T-cell (primary cell): ENCODE measurements around the gene GEMIN8. TPM values are rescaled to one million over a fixed set of nuclear protein-coding genes. Genes with fewer than 3 reads are reported as not detected.

Experiments
- ATAC-seq, 4 experiments: fragments of 200-7000 bp in 3 of 4; fragments of 150-1000 bp in 1 of 4; cut with Tn5 transposase; replicated peaks in 1 of 4; 1 replicate in 3 of 4; 2 replicates in 1 of 4; pipeline ENCODE4 v1.10.0; 2021; ENCODE audit warnings: moderate library complexity in 3 of 4, mild to moderate bottlenecking in 2 of 4, moderate number of reproducible peaks in 1 of 4
- CTCF ChIA-PET, 2 donors: fragments of 300-600 bp; sonication (Branson Sonifier 250); formaldehyde crosslinking; loops; one replicate each; lab custom pipeline; 2022; ENCODE audit warnings: antibody characterized with exemption in 2 of 2; lab: Charles Lee
- POLR2A ChIA-PET, 2 donors: fragments of 300-600 bp; sonication (Branson Sonifier 250); formaldehyde crosslinking; loops; one replicate each; lab custom pipeline; 2022; ENCODE audit warnings: antibody characterized with exemption in 2 of 2; lab: Charles Lee
- DNase-seq, 35 experiments: peaks; one replicate each; pipeline versions ENCODE4 v3.0.0 to v3.0.0-alpha.2; 2013 to 2023
- H3K27ac ChIP-seq: one replicate; pipeline ENCODE4 v1.5.1; 2013; ENCODE audit warnings: low read length
- H3K27me3 ChIP-seq, 2 experiments: replicated peaks in 1 of 2; 1 replicate in 1 of 2; 2 replicates in 1 of 2; pipeline versions ENCODE4 v1.6.1 to v1.7.0; 2013; ENCODE audit warnings: low read length in 1 of 2, mixed read lengths in 1 of 2; ENCODE audit not compliant: control insufficient read depth in 2 of 2, insufficient read depth in 2 of 2; ENCODE audit errors: extremely low read depth in 1 of 2
- H3K36me3 ChIP-seq, 2 donors: 1 replicate in 1 of 2; 2 replicates in 1 of 2; pipeline versions ENCODE4 v1.6.1 to v1.7.0; 2013; ENCODE audit warnings: low read length in 1 of 2; ENCODE audit not compliant: control insufficient read depth in 2 of 2, insufficient read depth in 1 of 2; ENCODE audit errors: extremely low read depth in 1 of 2
- H3K4me1 ChIP-seq, 2 experiments: 1 replicate in 1 of 2; 2 replicates in 1 of 2; pipeline versions ENCODE4 v1.6.1 to v1.7.0; 2013; ENCODE audit warnings: low read length in 2 of 2, mixed read lengths in 1 of 2; ENCODE audit not compliant: insufficient read depth in 2 of 2, control insufficient read depth in 1 of 2; ENCODE audit errors: extremely low read depth in 1 of 2
- H3K4me3 ChIP-seq, 2 donors: 1 replicate in 1 of 2; 2 replicates in 1 of 2; pipeline versions ENCODE4 v1.5.1 to v1.7.0; 2013; ENCODE audit warnings: mild to moderate bottlenecking in 2 of 2, low read length in 1 of 2, moderate library complexity in 1 of 2; ENCODE audit not compliant: control insufficient read depth in 1 of 2; ENCODE audit errors: extremely low read depth in 1 of 2
- H3K9me3 ChIP-seq: 2 replicates; pipeline ENCODE4 v1.7.0; 2013
- H3K27ac Mint-ChIP-seq, 2 donors: one replicate each; pipeline ENCODE4 v1.8.0; 2020 to 2021; ENCODE audit warnings: mild to moderate bottlenecking in 2 of 2, mixed read lengths in 2 of 2
- H3K27me3 Mint-ChIP-seq, 2 donors: one replicate each; pipeline ENCODE4 v1.8.0; 2021 to 2022; ENCODE audit warnings: mixed read lengths in 2 of 2
- H3K36me3 Mint-ChIP-seq: one replicate; pipeline ENCODE4 v1.8.0; 2021; ENCODE audit warnings: mixed read lengths
- H3K4me1 Mint-ChIP-seq, 3 donors: one replicate each; pipeline ENCODE4 v1.8.0; 2020 to 2022; ENCODE audit warnings: mixed read lengths in 3 of 3, mild to moderate bottlenecking in 1 of 3
- H3K4me3 Mint-ChIP-seq, 3 donors: one replicate each; pipeline ENCODE4 v1.8.0; 2020 to 2022; ENCODE audit warnings: mild to moderate bottlenecking in 3 of 3, mixed read lengths in 3 of 3, moderate library complexity in 3 of 3
- H3K9me3 Mint-ChIP-seq, 3 donors: one replicate each; pipeline ENCODE4 v1.8.0; 2020 to 2022; ENCODE audit warnings: mixed read lengths in 3 of 3
- WGBS: methylation state at CpG from one replicate; pipeline ENCODE4 v1.1.5; 2013; ENCODE audit warnings: missing lambda C conversion rate; ENCODE audit not compliant: insufficient coverage; 5-methylcytosine and 5-hydroxymethylcytosine counted together
- total RNA-seq, 35 experiments: library from RNA in 6 of 35; stranded (reverse) in 6 of 35; fragments of 120-200 nt in 1 of 35; gene quantifications; one replicate each; pipeline versions ENCODE4 v1.2.1 to v1.2.4 and lab custom pipeline; 2013 to 2026

Gene GEMIN8
- total RNA-seq, 5 donors from 2014 or later (not counting 1 experiment from before 2014, with no cell fraction given), result 11.3 to 16.4 (median 15.0) TPM

DNA sequence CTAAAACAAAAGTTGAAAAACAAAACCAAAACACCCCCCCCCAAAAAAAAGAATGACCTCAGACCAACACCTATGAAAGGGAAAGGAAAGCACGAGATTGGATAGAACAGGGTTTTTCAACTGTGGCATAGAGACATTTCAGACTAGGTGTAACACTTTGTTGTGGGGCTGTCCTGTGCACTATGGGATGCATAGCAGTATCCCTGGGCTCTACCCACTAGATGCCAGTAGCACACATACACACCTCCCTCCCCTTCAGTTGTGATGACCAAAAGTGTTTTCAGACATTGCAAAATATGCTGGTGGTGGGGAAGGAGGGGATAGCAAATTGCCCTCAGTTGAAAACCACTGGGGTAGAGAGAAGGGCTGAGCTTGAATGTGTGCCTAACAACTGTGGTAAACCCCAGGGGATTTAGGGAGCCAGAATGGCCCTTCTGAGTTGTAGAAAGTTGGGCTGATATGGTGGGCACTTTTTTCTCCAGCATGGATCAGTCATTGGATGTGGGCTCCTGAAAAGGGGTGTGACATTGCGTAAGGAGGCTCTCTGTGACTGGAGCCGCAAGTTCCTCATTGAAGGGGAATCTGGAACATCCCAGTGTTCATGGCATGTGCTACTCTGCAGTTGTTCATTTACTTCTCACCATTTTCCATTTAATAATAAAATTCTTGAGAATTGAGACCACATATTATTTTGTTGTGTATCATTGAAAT, 8.8 kb upstream of the GEMIN8 start:
- no peak for DNase-seq
- ChIA-PET POLR2A (no interaction called here), CTCF (interaction anchor here (0.6 to 1.0 kb wide), 3 partner anchors 821 to 1760 kb away, joined by 3 to 6 read pairs (median 4); no protein-coding TSS in a partner anchor)
- peaks cover 0 to 3% (median 0%) of the 10 kb centered on the region in 3 donors for H3K4me1 Mint-ChIP-seq
- H3K27me3 ChIP-seq, result no peaks in the 10 kb centered on the region
- H3K9me3 ChIP-seq, result no peaks in the 10 kb centered on the region
- no peaks in the 10 kb centered on the region for H3K4me1 ChIP-seq
- H3K9me3 Mint-ChIP-seq, result no peaks in the 10 kb centered on the region
- no peaks in the 10 kb centered on the region for H3K36me3 ChIP-seq
- peaks cover 6 to 38% of the 10 kb centered on the region in 2 donors for H3K27me3 Mint-ChIP-seq
- H3K4me3 ChIP-seq, result no peak overlapping the region
- WGBS, result no CpG with 5 or more reads among the region's 3 CpGs
- no peaks in the 10 kb centered on the region for H3K36me3 Mint-ChIP-seq
- H3K4me3 Mint-ChIP-seq, result no peak overlapping the region
- H3K27ac ChIP-seq, result no peak overlapping the region
- no peak overlapping the region for H3K27ac Mint-ChIP-seq
- ATAC-seq, result no peak

DNA sequence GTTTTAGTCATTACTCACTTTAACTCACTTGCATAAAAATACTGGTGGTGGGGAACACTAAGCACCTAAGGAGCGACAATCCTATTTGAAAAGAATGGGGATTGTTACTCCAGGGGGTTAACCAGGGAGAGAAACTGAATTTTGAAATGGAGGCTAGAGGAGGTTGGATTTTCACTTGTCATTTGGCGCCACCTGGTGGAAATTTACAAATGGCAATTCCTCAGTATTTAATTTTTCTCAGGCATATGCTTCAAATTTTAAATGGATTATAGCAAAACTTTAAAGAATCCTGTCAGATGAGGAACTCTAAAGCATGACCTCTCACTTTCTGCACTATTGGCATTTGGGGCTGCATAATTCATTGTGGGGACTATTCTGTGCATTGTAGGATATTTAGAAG, 2.7 kb upstream of the GEMIN8 start:
- H3K27me3 ChIP-seq, result no peaks in the 10 kb centered on the region
- Mint-ChIP-seq H3K9me3 (no peaks in the 10 kb centered on the region), H3K36me3 (no peaks in the 10 kb centered on the region), H3K4me3 (no peak overlapping the region), H3K27ac (peak overlapping the region; percentile 27 to 76), H3K4me1 (peaks cover 24 to 39% (median 32%) of the 10 kb centered on the region in 3 donors), H3K27me3 (peaks cover 6 to 17% of the 10 kb centered on the region in 2 donors)
- no peaks in the 10 kb centered on the region for H3K9me3 ChIP-seq
- ChIA-PET CTCF (interaction anchor here (0.6 to 1.8 kb wide), 9 partner anchors 250 to 544 kb away, joined by 3 to 20 read pairs (median 5); partner anchors contain the start of gene RAB9A (in 1 of the 2)), POLR2A (interaction anchor here in 1 of 2 donors (0.6 kb wide), 2 partner anchors 1056 to 1086 kb away, joined by 3 to 4 read pairs; no protein-coding TSS in a partner anchor)
- H3K4me1 ChIP-seq, result peaks cover 11 to 16% of the 10 kb centered on the region in 2 experiments
- peak overlapping the region; percentile 34 for H3K27ac ChIP-seq
- no peak overlapping the region for H3K4me3 ChIP-seq
- no peak for ATAC-seq
- DNase-seq, result peak in 34 of 35 experiments; percentile 7 to 83 (median 34)
- H3K36me3 ChIP-seq, result no peaks in the 10 kb centered on the region
- no CpG with 5 or more reads among the region's 2 CpGs for WGBS

DNA sequence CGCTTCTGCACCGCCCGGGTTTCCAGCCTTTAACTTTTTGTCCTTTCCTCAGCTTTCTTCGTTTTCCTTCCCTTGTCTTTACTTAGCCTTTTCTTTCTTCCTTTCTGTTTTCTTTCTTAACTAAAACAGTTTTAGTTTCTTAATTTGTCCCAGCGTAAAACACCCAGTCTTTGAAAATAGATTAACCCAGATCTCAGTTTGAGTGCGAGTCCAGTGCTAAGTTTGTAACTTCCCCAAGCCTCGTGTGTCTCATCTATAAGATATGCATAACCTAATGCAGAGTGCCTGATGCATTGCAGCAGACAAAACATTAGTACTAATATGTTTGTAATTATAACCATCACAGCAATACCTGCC, 460 bp upstream of the GEMIN8 start:
- H3K27me3 Mint-ChIP-seq, result peaks cover 4 to 13% of the 10 kb centered on the region in 2 donors
- H3K4me1 ChIP-seq, result peaks cover 11 to 21% of the 10 kb centered on the region in 2 experiments
- DNase-seq (peak in 1 of 35 experiments; percentile 32), ATAC-seq (peak in 1 of 4 experiments; percentile 30)
- H3K36me3 Mint-ChIP-seq, result no peaks in the 10 kb centered on the region
- no peaks in the 10 kb centered on the region for H3K27me3 ChIP-seq
- WGBS, result 0% methylated on average over 3 of the region's 7 CpGs
- H3K27ac Mint-ChIP-seq, result peak overlapping the region; percentile 94 to 99
- POLR2A ChIA-PET, result interaction anchor here in 1 of 2 donors (0.7 to 1.1 kb wide), 3 partner anchors 281 to 1053 kb away, joined by 3 to 8 read pairs (median 3); no protein-coding TSS in a partner anchor
- no peaks in the 10 kb centered on the region for H3K9me3 ChIP-seq
- CTCF ChIA-PET, result interaction anchor here (0.6 to 2.7 kb wide), 6 partner anchors 361 to 1216 kb away, joined by 3 to 12 read pairs (median 3); no protein-coding TSS in a partner anchor
- H3K4me3 ChIP-seq, result peak overlapping the region; percentile 86 to 88
- H3K27ac ChIP-seq, result peak overlapping the region; percentile 81
- no peaks in the 10 kb centered on the region for H3K9me3 Mint-ChIP-seq
- H3K36me3 ChIP-seq, result no peaks in the 10 kb centered on the region
- peak overlapping the region; percentile 88 to 96 (median 91) for H3K4me3 Mint-ChIP-seq
- H3K4me1 Mint-ChIP-seq, result peaks cover 39 to 52% (median 45%) of the 10 kb centered on the region in 3 donors

DNA sequence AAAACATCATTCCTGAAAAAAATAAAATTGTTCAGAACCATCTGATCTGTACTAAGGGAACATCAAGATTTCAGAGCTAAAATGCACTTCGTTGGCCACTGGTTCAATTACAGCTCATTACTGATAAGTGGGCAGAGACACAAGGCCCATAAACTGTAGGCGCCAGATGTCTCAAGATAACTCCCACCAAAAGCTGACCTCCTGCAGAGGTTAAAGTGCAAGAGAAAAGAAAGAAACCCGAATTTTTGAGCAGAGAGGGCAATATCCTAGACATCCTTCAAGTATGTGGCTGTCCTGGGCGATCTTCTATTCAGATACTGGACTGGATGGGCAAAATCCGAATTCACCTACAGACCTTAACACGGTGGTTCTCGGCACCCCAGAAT, 660 bp downstream of the GEMIN8 start:
- Histone ChIP-seq H3K4me1 (peaks cover 11 to 21% of the 10 kb centered on the region in 2 experiments), H3K27ac (peak overlapping the region; percentile 78), H3K27me3 (no peaks in the 10 kb centered on the region), H3K4me3 (peak overlapping the region; percentile 86 to 88), H3K9me3 (no peaks in the 10 kb centered on the region), H3K36me3 (no peaks in the 10 kb centered on the region)
- 0% methylated on average over 1 of the region's 7 CpGs for WGBS
- DNase-seq, result peak in 1 of 35 experiments; percentile 2
- Mint-ChIP-seq H3K27me3 (peaks cover under 1 to 7% of the 10 kb centered on the region in 2 donors), H3K36me3 (no peaks in the 10 kb centered on the region), H3K4me3 (peak overlapping the region; percentile 88 to 96 (median 91)), H3K9me3 (no peaks in the 10 kb centered on the region), H3K4me1 (peaks cover 39 to 52% (median 45%) of the 10 kb centered on the region in 3 donors), H3K27ac (peak overlapping the region; percentile 94 to 99)
- POLR2A ChIA-PET, result interaction anchor here (0.6 to 1.1 kb wide), 4 partner anchors 273 to 1238 kb away, joined by 3 to 8 read pairs (median 4); partner anchors contain the start of gene PRPS2 (in 1 of the 2)
- peak in 1 of 4 experiments; percentile 2 for ATAC-seq
- CTCF ChIA-PET, result interaction anchor here (0.5 to 2.7 kb wide), 6 partner anchors 360 to 1215 kb away, joined by 3 to 12 read pairs (median 4); no protein-coding TSS in a partner anchor

DNA sequence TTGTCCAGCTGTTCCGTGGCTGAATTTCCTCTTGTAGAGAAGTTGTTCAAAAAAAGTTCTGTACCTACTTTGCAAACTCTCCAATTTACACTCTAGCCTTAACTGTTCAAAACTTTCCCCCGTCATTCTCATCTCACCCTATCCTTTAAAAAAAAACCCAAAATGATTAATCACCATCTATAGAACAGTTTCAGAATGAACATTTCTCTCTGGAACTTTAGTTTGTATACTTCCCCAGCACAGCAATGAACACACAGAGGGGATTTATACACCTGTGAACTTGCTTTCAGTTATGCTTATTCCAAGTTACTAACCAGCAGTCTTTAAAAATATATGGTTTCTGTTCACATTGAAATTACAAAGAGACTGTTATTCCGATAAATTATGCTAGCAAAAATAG, 1.2 kb downstream of the GEMIN8 start:
- H3K9me3 ChIP-seq, result no peaks in the 10 kb centered on the region
- no peak overlapping the region for H3K4me3 ChIP-seq
- CTCF ChIA-PET, result interaction anchor here (1.2 to 2.7 kb wide), 4 partner anchors 360 to 541 kb away, joined by 3 to 12 read pairs (median 6); no protein-coding TSS in a partner anchor
- POLR2A ChIA-PET, result interaction anchor here (0.5 to 1.1 kb wide), 5 partner anchors 272 to 1237 kb away, joined by 3 to 5 read pairs (median 4); partner anchors contain the start of gene PRPS2 (in 1 of the 2)
- no peak overlapping the region for H3K27ac ChIP-seq
- H3K36me3 Mint-ChIP-seq, result no peaks in the 10 kb centered on the region
- no CpG with 5 or more reads among the region's 3 CpGs for WGBS
- no peaks in the 10 kb centered on the region for H3K27me3 ChIP-seq
- peak overlapping the region; percentile 88 to 96 (median 91) for H3K4me3 Mint-ChIP-seq
- peaks cover 39 to 49% (median 45%) of the 10 kb centered on the region in 3 donors for H3K4me1 Mint-ChIP-seq
- H3K4me1 ChIP-seq, result peaks cover 11 to 21% of the 10 kb centered on the region in 2 experiments
- H3K27me3 Mint-ChIP-seq, result peaks cover 0 to 1% of the 10 kb centered on the region in 2 donors
- no peaks in the 10 kb centered on the region for H3K9me3 Mint-ChIP-seq
- H3K27ac Mint-ChIP-seq, result peak overlapping the region in 1 of 2 donors; percentile 50
- DNase-seq, result no peak
- no peaks in the 10 kb centered on the region for H3K36me3 ChIP-seq
- ATAC-seq, result no peak

DNA sequence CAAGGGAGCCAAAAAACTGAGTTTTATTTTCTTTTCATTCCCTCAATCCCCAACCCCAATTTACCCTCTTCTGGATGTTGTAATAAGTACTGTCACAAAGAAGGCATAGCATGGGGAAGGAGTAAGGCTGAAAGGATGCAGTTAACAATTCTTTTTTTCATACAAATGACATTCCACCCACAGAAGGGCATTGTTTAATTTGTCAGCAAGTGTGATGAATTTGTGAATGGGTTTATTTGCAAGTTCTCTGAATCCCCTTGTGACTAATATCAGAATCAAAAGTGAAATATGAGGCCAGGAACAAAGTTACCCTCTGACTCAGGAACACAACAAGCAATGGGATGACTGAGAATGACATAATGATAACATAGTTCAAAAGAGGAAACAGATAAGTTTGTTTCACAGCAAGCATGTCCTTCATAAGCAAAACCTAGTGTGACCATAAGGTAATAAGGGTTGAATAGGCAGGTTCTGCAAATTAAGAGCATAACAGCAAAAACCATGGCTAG, 2.1 kb downstream of the GEMIN8 start:
- no peaks in the 10 kb centered on the region for H3K9me3 Mint-ChIP-seq
- H3K4me3 ChIP-seq, result no peak overlapping the region
- peak overlapping the region in 2 of 3 donors; percentile 13 to 33 for H3K4me3 Mint-ChIP-seq
- ATAC-seq (no peak), DNase-seq (peak in 1 of 35 experiments; percentile 8)
- H3K4me1 ChIP-seq, result peaks cover 8 to 14% of the 10 kb centered on the region in 2 experiments
- H3K27ac ChIP-seq, result no peak overlapping the region
- no peaks in the 10 kb centered on the region for H3K36me3 Mint-ChIP-seq
- ChIA-PET CTCF (interaction anchor here in 1 of 2 donors (1.2 kb wide), 1 partner anchor 359 kb away, joined by 4 read pairs; no protein-coding TSS in a partner anchor), POLR2A (interaction anchor here in 1 of 2 donors (0.7 kb wide), 1 partner anchor 272 kb away, joined by 5 read pairs; no protein-coding TSS in a partner anchor)
- H3K9me3 ChIP-seq, result no peaks in the 10 kb centered on the region
- no peaks in the 10 kb centered on the region for H3K36me3 ChIP-seq
- peaks cover 39 to 43% (median 42%) of the 10 kb centered on the region in 3 donors for H3K4me1 Mint-ChIP-seq
- H3K27ac Mint-ChIP-seq, result peak overlapping the region in 1 of 2 donors; percentile 19
- H3K27me3 Mint-ChIP-seq, result no peaks in the 10 kb centered on the region
- H3K27me3 ChIP-seq, result no peaks in the 10 kb centered on the region
